GM10266 (cell line): ENCODE results near the gene GUCY2D.

Source experiments
- DNase-seq: peaks from one replicate; pipeline ENCODE4 v3.0.0; 2012; ENCODE audit errors: extremely low spot score
- CTCF ChIP-seq: IDR thresholded peaks from 2 replicates; pipeline ENCODE4 v1.5.1; 2012; ENCODE audit warnings: mild to moderate bottlenecking, low read depth; ENCODE audit not compliant: control insufficient read depth, insufficient read depth; ENCODE audit errors: missing control alignments

GUCY2D gene

DNA sequence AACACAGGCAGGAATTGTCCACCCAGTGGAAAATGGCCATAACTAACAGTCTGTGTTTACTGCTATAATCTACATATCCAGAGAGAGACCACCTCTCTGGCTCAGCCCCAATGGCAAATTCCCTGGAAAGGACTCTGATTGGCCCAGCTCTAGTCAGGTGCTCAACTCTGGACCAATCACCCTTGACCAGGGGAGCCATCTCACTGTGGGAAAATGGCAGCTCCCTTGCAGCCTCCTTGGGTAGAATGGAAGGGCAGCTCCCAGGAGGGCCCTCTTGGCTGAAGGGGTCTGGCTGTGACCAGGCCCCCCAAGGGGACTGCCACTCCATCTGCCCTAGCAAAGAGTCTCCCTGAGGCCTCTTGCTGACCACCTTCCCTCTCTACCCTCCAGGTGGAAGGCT lies 39.6 kb downstream of the GUCY2D start:
- no peak for DNase-seq
- TF ChIP-seq CTCF: no peak

- DNase-seq: no peak
- no peak for TF ChIP-seq CTCF
These were observed 42.7 kb downstream of the GUCY2D start for GRCh38 chr17:8044819-8045810.

DNA sequence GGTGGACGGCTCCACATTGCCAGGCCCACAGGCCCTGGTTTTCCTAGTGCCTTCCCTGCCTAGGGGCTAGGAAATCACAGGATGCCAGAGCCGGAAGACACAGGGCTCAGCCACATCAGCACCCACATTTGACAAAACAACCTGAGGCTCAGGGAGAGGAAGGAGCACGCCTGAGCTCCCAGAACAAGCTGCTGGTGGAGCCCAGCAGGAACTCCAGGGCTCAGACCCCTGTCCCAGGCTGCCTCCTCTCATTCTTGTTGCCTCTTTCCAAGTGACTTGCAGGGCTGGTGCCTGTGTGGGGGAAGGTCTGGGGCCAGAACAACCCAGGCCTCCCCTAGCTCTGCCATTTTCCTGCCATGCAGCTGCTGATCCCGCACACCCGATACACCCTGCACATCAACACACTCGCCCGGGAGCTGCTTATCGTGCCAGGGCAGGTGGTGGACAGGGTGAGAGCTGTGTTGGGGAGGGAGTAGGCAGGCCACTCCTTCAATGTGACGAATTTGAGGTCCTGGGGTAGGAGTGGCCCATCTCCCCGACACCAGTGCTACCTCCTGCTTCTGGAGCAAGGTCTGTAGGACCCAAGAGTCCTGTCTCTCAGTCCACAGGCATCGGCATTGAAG lies 44.0 kb downstream of the GUCY2D start:
- DNase-seq: no peak
- no peak for TF ChIP-seq CTCF

GRCh38 chr17:8046929-8047768 lies 44.7 kb downstream of the GUCY2D start:
- no peak for TF ChIP-seq CTCF
- DNase-seq: no peak

DNA sequence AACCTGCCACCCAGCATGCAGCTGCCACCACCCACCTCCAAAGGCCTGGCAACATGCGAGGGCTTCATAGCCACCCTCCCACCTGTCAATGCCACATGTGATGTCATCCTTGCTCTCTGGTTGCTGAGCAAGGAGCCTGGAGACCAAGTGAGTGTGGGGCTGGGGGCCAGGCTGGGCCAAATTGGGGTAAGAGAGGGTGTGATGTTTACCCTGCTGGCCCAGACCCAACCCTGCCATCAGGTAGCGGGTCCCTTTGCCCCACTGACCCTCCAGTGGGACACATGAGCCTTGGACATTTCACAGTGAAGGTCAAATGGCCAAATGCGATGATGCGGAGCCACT lies 45.3 kb downstream of the GUCY2D start:
- no peak for DNase-seq
- no peak for TF ChIP-seq CTCF

- TF ChIP-seq CTCF: no peak
- DNase-seq: no peak
These were observed 45.8 kb downstream of the GUCY2D start for GRCh38 chr17:8048236-8048635.
